ENCODE data around the gene PHEX. TPM values are rescaled to one million over a fixed set of nuclear protein-coding genes. Genes with fewer than 3 reads are reported as not detected.
A peak's percentile ranks its signal among the peaks of the same experiment; 100 is the strongest.

The PHEX gene
- total RNA-seq (10 to 100 TPM; 20.1 to 20.8 TPM), polyA plus RNA-seq (0.36 TPM)

DNA sequence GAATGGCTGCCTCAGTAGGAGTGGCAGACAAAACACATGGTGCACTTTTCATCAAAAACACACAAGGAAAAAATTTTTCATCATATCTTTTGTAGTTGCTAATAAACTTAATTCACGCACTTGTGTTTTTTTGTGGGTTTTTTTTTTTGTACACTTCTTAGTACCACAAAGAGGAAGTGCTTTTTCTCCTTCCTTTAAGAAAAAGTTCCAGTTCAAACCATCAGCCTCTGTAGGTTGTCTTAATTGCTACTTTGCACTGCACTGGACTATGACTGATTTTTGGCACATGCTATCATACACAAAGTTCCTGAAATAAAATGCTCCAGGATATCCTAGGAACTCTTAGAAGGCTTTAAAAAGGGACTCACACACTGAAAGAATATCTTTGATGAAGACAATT lies at the start of gene PHEX:
TSS of gene PHEX (plus strand) at position 242 of the 400 bp plus-strand sequence. CDS start 681 bp downstream, outside the sequence.
- no peak within 1 kb of the TSS for H3K27ac Mint-ChIP-seq

DNA sequence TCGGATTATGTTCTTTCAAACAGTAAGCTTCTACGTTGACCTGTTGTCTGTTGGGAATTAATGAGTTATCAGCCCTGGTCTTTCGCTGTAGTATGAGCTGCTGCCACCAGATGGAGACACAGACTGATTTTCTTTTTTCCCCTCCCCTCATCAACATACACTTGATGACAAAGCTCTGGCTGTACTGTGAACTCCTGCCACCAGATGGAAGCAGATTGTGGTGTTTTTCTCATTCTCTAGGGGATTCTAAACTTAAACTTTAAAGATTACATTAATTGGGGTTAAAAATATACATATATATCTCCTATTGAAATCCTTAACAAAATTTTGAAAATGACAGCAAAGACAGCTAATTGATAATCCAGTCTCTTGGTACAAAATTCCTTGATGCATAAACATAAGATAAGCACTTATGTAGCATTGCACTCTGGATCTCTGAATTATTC lies 46.8 kb upstream of the PHEX start:
- Histone ChIP-seq H3K36me3 (ENCODE audit: insufficient read depth, low read length) (no peaks in the 10 kb centered on the region), H3K27me3 (ENCODE audit: insufficient read depth, low read length, poor library complexity, severe bottlenecking) (no peaks in the 10 kb centered on the region), H3K4me3 (ENCODE audit: low read length) (no peak overlapping the region), H3K27ac (ENCODE audit: low read depth, low read length) (no peak overlapping the region), H3K9me3 (ENCODE audit: low read length) (no peaks in the 10 kb centered on the region), H3K4me1 (ENCODE audit: insufficient read depth, low read length) (no peaks in the 10 kb centered on the region)
- H3K4me1 Mint-ChIP-seq: peaks cover 6 to 17% (median 8%) of the 10 kb centered on the region in 3 donors
- H3K27ac Mint-ChIP-seq: peak overlapping the region in 2 of 8 donors; percentile 0 to 5
- ChIA-PET CTCF (interaction anchor here (0.7 to 2.1 kb wide), 15 partner anchors 9 to 1916 kb away, joined by 3 to 21 read pairs (median 3); partner anchors contain the start of genes MBTPS2 and SMS), POLR2A (interaction anchor here (1.0 kb wide), 1 partner anchor 11 kb away, joined by 4 read pairs; no protein-coding TSS in a partner anchor)
- H3K36me3 Mint-ChIP-seq: peaks cover 0 to 33% (median 5%) of the 10 kb centered on the region in 3 donors
- peak; percentile 19 to 64 (median 61) for DNase-seq
- no peaks in the 10 kb centered on the region for H3K9me3 Mint-ChIP-seq
- H3K27me3 Mint-ChIP-seq: peaks cover 0 to 1% of the 10 kb centered on the region in 2 donors
- H3K4me3 Mint-ChIP-seq: no peak overlapping the region

More for the DNA sequence above, at the start of gene PHEX:
- Histone ChIP-seq H3K4me1 (ENCODE audit: insufficient read depth, low read length) (no peaks in the 10 kb centered on the region), H3K9me3 (ENCODE audit: low read length) (no peaks in the 10 kb centered on the region), H3K36me3 (ENCODE audit: insufficient read depth, low read length) (no peaks in the 10 kb centered on the region), H3K27ac (ENCODE audit: low read depth, low read length) (no peak within 1 kb of the TSS), H3K27me3 (ENCODE audit: insufficient read depth, low read length, poor library complexity, severe bottlenecking) (no peaks in the 10 kb centered on the region), H3K4me3 (ENCODE audit: low read length) (no peak within 1 kb of the TSS)
- POLR2A ChIA-PET: no interaction called here
- Mint-ChIP-seq H3K27me3 (peaks cover 0 to 2% of the 10 kb centered on the region in 2 donors), H3K4me3 (peak within 1 kb of the TSS in 1 of 7 donors; percentile 6), H3K4me1 (no peaks in the 10 kb centered on the region), H3K9me3 (no peaks in the 10 kb centered on the region), H3K36me3 (no peaks in the 10 kb centered on the region)
- CTCF ChIA-PET: no interaction called here
- DNase-seq: no peak

DNA sequence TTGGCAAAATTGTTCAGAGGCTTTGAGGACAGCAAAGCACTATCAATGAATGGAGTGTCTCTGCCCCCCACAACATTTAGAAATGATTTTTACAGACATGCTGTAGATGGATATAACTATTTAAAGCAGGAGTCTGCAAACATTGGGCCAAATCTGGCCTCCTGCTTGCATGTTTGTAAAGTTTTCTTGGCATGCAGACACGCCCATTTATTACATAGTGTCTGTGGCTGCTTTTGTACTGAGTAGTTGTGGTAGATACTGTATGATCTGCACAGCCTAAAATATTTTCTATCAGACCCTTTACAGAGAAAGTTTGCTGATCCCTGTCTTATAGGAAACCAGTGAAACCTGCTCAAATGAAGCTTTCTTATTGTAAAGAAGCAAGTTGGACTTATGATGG lies 45.5 kb upstream of the PHEX start:
- H3K4me3 Mint-ChIP-seq: no peak overlapping the region
- H3K36me3 Mint-ChIP-seq: peaks cover 0 to 35% (median 5%) of the 10 kb centered on the region in 3 donors
- peaks cover 0 to 1% of the 10 kb centered on the region in 2 donors for H3K27me3 Mint-ChIP-seq
- H3K9me3 Mint-ChIP-seq: no peaks in the 10 kb centered on the region
- peaks cover 9 to 27% (median 18%) of the 10 kb centered on the region in 3 donors for H3K4me1 Mint-ChIP-seq
- H3K4me1 ChIP-seq (ENCODE audit: insufficient read depth, low read length): no peaks in the 10 kb centered on the region
- no peaks in the 10 kb centered on the region for H3K9me3 ChIP-seq (ENCODE audit: low read length)
- CTCF ChIA-PET: interaction anchor here (1.6 kb wide), 1 partner anchor 20 kb away, joined by 4 read pairs; no protein-coding TSS in a partner anchor
- no peaks in the 10 kb centered on the region for H3K36me3 ChIP-seq (ENCODE audit: insufficient read depth, low read length)
- H3K27ac Mint-ChIP-seq: no peak overlapping the region
- no peak overlapping the region for H3K4me3 ChIP-seq (ENCODE audit: low read length)
- H3K27me3 ChIP-seq (ENCODE audit: insufficient read depth, low read length, poor library complexity, severe bottlenecking): no peaks in the 10 kb centered on the region
- no peak for DNase-seq
- H3K27ac ChIP-seq (ENCODE audit: low read depth, low read length): no peak overlapping the region
- POLR2A ChIA-PET: no interaction called here

DNA sequence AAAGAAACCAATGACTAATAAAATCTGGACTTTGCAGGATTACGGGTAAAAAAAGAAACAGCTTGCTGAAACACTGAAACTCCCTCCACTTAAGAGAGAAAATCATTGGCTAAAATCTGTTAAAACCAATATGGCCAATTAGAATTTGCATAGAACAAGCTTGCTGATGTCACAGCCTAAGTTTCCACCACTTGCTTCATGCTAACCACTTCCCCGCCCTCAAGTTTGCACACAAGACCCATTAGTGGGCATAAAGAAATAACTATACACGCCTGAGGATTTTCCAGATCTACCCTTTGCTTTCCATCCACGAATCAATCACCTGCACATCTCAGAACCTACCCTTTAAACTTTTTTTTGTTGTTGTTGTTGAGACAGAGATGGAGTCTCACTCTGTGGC lies 42.7 kb upstream of the PHEX start:
- Mint-ChIP-seq H3K4me1 (peaks cover 9 to 29% (median 20%) of the 10 kb centered on the region in 3 donors), H3K27me3 (peaks cover 0 to 1% of the 10 kb centered on the region in 2 donors), H3K27ac (peak overlapping the region in 4 of 8 donors; percentile 34 to 73 (median 44)), H3K36me3 (peaks cover 0 to 46% (median 5%) of the 10 kb centered on the region in 3 donors), H3K4me3 (no peak overlapping the region), H3K9me3 (no peaks in the 10 kb centered on the region)
- DNase-seq: no peak
- H3K27me3 ChIP-seq (ENCODE audit: insufficient read depth, low read length, poor library complexity, severe bottlenecking): no peaks in the 10 kb centered on the region
- ChIA-PET POLR2A (no interaction called here), CTCF (no interaction called here)
- H3K27ac ChIP-seq (ENCODE audit: low read depth, low read length): no peak overlapping the region
- H3K4me1 ChIP-seq (ENCODE audit: insufficient read depth, low read length): no peaks in the 10 kb centered on the region
- no peak overlapping the region for H3K4me3 ChIP-seq (ENCODE audit: low read length)
- no peaks in the 10 kb centered on the region for H3K36me3 ChIP-seq (ENCODE audit: insufficient read depth, low read length)
- H3K9me3 ChIP-seq (ENCODE audit: low read length): no peaks in the 10 kb centered on the region

DNA sequence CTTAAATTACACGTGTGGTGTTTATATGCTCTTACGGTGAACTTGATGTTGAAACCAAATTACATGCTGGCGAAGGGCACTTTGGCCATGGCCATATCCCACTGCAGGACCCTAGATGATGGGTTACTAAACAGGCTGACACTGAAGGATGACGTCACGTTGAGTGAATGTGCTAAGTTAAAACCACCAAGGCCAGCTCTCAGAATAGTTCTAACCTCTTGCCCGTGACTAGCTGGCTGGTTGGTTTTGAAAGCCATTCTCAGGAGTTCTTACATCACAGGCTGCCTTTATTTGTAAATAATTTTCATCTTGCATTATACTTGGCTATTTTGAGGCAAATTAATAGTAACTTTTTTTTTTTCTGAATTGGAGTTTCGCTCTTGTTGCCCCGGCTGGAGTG lies 41.3 kb upstream of the PHEX start:
- Mint-ChIP-seq H3K4me1 (peaks cover 8 to 27% (median 20%) of the 10 kb centered on the region in 3 donors), H3K36me3 (peaks cover 0 to 50% (median 7%) of the 10 kb centered on the region in 3 donors), H3K9me3 (no peaks in the 10 kb centered on the region), H3K27ac (no peak overlapping the region), H3K4me3 (peak overlapping the region in 1 of 7 donors; percentile 54), H3K27me3 (peaks cover 0 to 1% of the 10 kb centered on the region in 2 donors)
- Histone ChIP-seq H3K4me3 (ENCODE audit: low read length) (no peak overlapping the region), H3K27me3 (ENCODE audit: insufficient read depth, low read length, poor library complexity, severe bottlenecking) (no peaks in the 10 kb centered on the region), H3K4me1 (ENCODE audit: insufficient read depth, low read length) (no peaks in the 10 kb centered on the region), H3K9me3 (ENCODE audit: low read length) (no peaks in the 10 kb centered on the region), H3K36me3 (ENCODE audit: insufficient read depth, low read length) (no peaks in the 10 kb centered on the region), H3K27ac (ENCODE audit: low read depth, low read length) (no peak overlapping the region)
- POLR2A ChIA-PET: no interaction called here
- no peak for DNase-seq
- CTCF ChIA-PET: no interaction called here

DNA sequence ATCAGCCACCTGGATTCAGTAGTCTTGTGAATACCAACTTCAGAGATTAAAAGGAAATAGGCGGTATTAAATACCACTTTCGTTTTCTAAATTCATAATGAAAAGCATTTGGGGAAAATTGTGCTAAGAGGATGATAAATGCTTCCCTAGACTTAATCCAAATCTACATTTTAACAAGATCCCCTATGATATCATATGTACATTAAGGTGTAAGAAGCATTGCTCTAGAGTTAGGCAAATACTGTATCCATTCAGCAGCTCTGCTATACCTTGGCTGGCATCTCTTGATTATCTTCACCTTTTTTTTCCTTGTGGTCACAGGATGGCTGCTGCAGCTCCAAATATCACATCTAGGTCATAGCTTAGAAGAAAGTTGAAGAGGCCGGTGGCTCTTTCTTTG lies 40.6 kb upstream of the PHEX start:
- CTCF ChIA-PET: no interaction called here
- Mint-ChIP-seq H3K36me3 (peaks cover 0 to 52% (median 7%) of the 10 kb centered on the region in 3 donors), H3K9me3 (no peaks in the 10 kb centered on the region), H3K4me1 (peaks cover 8 to 28% (median 20%) of the 10 kb centered on the region in 3 donors), H3K27me3 (peaks cover 0 to 1% of the 10 kb centered on the region in 2 donors), H3K4me3 (no peak overlapping the region), H3K27ac (peak overlapping the region in 2 of 8 donors; percentile 21 to 68)
- Histone ChIP-seq H3K4me1 (ENCODE audit: insufficient read depth, low read length) (no peaks in the 10 kb centered on the region), H3K36me3 (ENCODE audit: insufficient read depth, low read length) (no peaks in the 10 kb centered on the region), H3K27ac (ENCODE audit: low read depth, low read length) (no peak overlapping the region), H3K27me3 (ENCODE audit: insufficient read depth, low read length, poor library complexity, severe bottlenecking) (no peaks in the 10 kb centered on the region), H3K9me3 (ENCODE audit: low read length) (no peaks in the 10 kb centered on the region), H3K4me3 (ENCODE audit: low read length) (no peak overlapping the region)
- POLR2A ChIA-PET: no interaction called here
- DNase-seq: no peak

DNA sequence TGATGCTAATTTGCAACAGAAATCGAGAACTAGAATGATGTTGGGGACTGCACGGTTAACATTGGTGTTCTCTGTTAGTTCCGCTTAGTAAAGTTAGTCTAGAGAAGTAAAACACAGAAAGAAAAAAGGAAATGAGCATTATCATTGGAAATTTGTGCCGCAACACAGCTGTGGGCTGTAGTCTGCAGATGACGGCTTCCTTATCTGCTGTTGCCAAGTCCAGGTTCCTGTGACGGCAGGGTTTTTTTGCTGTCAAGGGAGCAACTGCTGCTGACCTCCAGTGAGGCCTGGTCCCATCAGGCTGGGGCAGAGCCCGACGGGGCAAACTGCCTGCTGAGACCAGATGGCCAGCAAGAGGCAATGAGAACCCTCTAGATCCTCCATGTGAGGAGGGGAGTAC lies 38.9 kb upstream of the PHEX start:
- H3K4me3 ChIP-seq (ENCODE audit: low read length): no peak overlapping the region
- DNase-seq: no peak
- H3K9me3 Mint-ChIP-seq: no peaks in the 10 kb centered on the region
- H3K36me3 Mint-ChIP-seq: peaks cover 0 to 50% (median 7%) of the 10 kb centered on the region in 3 donors
- H3K27me3 Mint-ChIP-seq: peaks cover 0 to 1% of the 10 kb centered on the region in 2 donors
- H3K4me1 ChIP-seq (ENCODE audit: insufficient read depth, low read length): no peaks in the 10 kb centered on the region
- H3K27ac Mint-ChIP-seq: no peak overlapping the region
- peaks cover 12 to 41% (median 25%) of the 10 kb centered on the region in 3 donors for H3K4me1 Mint-ChIP-seq
- no peaks in the 10 kb centered on the region for H3K36me3 ChIP-seq (ENCODE audit: insufficient read depth, low read length)
- no peak overlapping the region for H3K4me3 Mint-ChIP-seq
- CTCF ChIA-PET: no interaction called here
- H3K27me3 ChIP-seq (ENCODE audit: insufficient read depth, low read length, poor library complexity, severe bottlenecking): no peaks in the 10 kb centered on the region
- POLR2A ChIA-PET: no interaction called here
- no peaks in the 10 kb centered on the region for H3K9me3 ChIP-seq (ENCODE audit: low read length)
- H3K27ac ChIP-seq (ENCODE audit: low read depth, low read length): no peak overlapping the region

DNA sequence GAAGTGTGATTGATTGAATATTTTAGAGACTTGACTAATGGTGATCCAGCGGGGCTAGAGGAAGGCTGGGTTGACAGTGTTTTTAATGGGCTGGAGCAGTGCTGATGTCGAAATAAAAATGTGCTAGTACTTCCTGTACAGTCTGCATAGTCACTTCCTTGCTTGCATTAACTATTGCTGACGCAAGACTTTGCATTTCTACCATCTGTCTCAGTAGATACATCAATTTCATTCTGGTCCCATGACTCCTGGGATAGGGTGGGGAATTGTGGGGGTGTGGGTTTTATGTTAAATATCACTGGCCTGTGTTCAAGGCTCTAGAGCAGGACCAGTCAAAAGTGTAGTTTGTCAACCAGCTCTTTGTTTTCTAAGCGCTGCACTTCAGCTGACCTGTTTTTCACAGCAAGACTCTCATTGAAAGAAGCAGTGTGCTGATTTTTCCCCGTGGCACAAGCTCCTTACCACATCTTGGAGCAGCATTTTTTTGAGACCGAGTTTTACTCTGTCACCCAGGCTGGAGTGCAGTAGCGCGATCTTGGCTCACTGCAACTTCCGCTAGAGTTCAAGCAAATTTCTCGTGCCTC lies 35.2 kb upstream of the PHEX start:
- Mint-ChIP-seq H3K27ac (peak overlapping the region in 1 of 8 donors; percentile 22), H3K4me1 (peaks cover 5 to 18% (median 5%) of the 10 kb centered on the region in 3 donors), H3K9me3 (no peaks in the 10 kb centered on the region), H3K36me3 (peaks cover 0 to 34% (median 2%) of the 10 kb centered on the region in 3 donors), H3K4me3 (no peak overlapping the region), H3K27me3 (no peaks in the 10 kb centered on the region)
- H3K27ac ChIP-seq (ENCODE audit: low read depth, low read length): no peak overlapping the region
- CTCF ChIA-PET: no interaction called here
- H3K36me3 ChIP-seq (ENCODE audit: insufficient read depth, low read length): no peaks in the 10 kb centered on the region
- POLR2A ChIA-PET: no interaction called here
- no peaks in the 10 kb centered on the region for H3K27me3 ChIP-seq (ENCODE audit: insufficient read depth, low read length, poor library complexity, severe bottlenecking)
- no peaks in the 10 kb centered on the region for H3K9me3 ChIP-seq (ENCODE audit: low read length)
- no peak for DNase-seq
- H3K4me1 ChIP-seq (ENCODE audit: insufficient read depth, low read length): no peaks in the 10 kb centered on the region
- no peak overlapping the region for H3K4me3 ChIP-seq (ENCODE audit: low read length)
